GM21786 (cell line): ENCODE results near the gene KPNB1.

ENCODE experiments used
- ATAC-seq: cut with Tn5 transposase; IDR thresholded peaks from one replicate; pipeline ENCODE4 v1.9.1; 2021; ENCODE audit not compliant: unreplicated experiment

KPNB1 gene

DNA sequence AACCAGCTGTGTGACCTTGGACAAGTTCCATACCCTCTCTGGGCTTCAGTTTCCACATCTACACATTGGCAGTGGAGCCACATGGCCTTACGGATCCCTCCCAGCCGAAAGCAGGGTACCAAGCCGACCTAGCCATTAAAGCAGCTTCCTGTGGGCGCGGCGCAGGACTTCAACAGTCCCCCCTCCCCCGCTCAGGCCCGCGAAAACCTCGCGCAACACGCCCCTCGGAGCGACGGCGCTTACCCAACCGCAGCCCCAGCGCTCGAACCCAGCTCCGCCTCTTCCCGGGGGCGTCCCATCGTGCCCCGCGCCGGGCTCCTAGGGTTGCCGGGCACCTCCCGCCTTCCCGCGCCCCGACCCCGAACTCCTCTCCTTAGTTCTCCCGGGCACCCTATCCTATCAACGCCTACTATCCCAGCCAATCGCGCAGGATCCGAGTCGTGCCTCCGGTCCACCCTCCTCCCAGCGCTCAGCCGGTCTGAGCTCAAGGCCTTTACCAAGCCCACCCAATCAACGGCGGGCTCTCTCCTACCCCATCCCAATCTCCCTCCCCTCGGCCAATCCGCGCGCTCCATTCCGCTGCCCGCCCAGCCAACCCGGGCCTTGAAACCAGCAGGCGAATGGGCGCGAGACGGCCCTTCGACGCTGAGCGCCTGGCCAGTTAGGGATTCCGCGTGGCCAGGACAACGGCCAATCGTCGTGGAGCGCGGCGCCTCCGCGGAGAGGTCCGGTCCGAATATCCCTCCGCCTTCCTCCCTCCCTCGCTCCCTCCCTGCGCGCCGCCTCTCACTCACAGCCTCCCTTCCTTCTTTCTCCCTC is at the start of gene KPNB1:
KPNB1 (plus strand) TSS at position 767 of the 819 bp plus-strand sequence. CDS start 326 bp downstream, outside the sequence.
- ATAC-seq, result peak; percentile 80

DNA sequence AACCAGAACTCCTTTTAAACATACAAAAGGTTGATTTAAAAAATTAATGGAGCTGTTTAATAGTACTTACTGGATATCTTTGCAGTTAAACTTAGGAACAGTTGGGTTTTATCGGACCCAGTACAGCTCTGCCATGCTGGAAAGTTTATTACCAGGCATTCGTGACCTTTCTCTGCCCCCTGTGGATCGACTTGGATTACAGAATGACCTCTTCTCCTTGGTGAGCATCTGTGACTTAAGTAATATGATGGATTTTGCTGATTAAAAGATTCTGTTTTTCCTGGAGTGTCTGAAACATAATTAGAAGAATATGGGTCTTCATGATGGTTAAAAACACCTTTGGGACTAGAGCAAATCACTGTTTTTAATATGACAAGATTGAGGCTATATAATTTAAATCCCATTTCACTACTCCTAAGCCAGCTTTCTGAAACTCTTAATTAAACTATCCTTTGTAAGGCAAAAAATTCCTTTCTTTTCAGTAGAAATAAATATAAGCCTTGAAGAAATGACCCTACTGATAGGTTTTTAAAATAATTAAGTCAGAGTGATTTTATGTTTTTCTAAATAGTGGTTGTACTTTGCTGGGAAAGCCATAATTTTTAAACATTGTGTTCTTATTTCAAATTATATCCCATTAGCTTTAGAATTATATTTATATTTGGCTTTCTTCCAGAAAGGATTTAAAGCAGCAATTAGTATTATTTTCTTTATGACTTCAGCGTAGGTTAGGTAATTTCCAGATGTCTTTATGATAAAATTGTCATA is 45.7 kb upstream of the KPNB1 start:
- ATAC-seq, result no peak

- no peak for ATAC-seq
Observed at GRCh38 chr17:47604598-47604927, 45.2 kb upstream of the KPNB1 start.

DNA sequence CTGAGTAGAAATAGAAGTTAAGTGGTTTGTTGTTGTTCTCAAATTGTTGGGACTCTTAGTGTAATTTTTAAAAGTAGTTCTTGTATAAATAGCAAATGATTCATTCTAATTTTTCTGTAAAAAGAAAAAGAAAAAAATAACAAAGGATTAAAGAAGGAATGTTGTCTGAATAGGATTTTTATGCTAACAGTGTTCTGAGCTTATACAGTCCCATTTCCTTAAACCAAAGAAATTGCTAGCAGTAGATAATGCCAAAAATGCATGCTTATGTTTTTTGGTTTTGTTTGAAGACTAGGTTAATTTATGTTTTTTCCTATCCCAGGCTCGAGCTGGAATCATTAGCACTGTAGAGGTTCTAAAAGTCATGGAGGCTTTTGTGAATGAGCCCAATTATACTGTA is 44.7 kb upstream of the KPNB1 start:
- ATAC-seq, result no peak

GRCh38 chr17:47607481-47607880 is 42.2 kb upstream of the KPNB1 start:
- ATAC-seq, result no peak

GRCh38 chr17:47611372-47612350 is 38.1 kb upstream of the KPNB1 start:
- ATAC-seq, result no peak

- ATAC-seq, result no peak
Observed at GRCh38 chr17:47615766-47616424, 33.8 kb upstream of the KPNB1 start.

DNA sequence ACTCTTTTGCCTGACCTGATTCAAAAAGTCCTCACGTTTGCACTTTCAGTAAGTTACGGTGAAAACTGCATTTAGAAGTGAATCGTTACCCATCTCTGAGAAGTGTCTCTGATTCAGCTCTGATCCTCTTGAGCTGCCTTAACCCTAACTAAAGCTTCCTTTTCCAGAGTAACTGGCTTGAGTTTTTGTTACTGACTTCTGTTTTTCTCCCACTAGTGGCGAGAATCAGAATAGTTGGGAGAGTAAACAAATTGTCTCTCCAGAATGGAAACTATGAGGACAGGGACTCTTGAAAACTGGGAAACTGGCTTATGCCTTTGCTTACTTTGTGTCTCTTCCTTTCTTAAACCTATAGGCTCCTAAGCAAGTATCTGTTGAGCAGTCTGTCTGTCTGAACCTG is 31.3 kb upstream of the KPNB1 start:
- no peak for ATAC-seq

- no peak for ATAC-seq
Observed at GRCh38 chr17:47620503-47621245, 29.0 kb upstream of the KPNB1 start.

- no peak for ATAC-seq
Observed at GRCh38 chr17:47621293-47622179, 28.2 kb upstream of the KPNB1 start.

GRCh38 chr17:47622180-47622549 is 27.6 kb upstream of the KPNB1 start:
- ATAC-seq, result no peak

DNA sequence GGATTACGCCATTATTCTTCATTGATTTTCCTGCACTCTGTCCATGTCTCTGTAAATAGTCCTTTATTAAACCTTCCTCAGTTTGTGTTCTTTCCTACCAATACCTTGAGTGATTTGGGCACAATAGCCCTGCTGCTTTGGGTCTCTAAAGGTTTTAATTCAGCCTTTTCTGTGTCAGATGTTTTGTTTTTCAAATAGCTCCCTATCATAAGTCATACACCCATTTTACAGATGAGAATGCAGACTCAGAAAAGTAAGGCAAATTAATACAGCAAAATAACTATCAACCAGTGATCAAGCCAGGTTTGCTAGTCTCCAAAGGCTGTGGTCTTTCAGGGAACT is 25.0 kb upstream of the KPNB1 start:
- ATAC-seq, result no peak

- ATAC-seq, result no peak
Observed at GRCh38 chr17:47628014-47628566, 21.6 kb upstream of the KPNB1 start.

DNA sequence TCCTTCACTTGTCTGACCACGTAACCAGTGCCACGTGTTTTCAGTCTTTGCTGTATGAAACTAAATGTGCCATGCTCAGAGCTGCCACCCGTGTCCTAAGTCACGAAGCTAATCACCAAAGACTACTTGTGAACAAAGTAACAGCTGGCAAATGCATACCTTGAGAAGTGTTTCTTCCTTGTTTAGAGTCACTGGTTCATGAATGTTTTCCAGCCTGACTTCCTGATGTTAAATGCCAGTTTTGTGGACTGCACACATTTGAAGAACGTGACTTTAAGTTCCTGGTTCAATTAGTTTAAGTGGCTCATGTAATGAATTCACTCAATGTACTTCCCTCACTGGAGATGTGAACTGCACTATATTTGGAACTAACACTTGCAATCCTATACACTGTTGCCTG is 19.9 kb upstream of the KPNB1 start:
- ATAC-seq, result no peak

DNA sequence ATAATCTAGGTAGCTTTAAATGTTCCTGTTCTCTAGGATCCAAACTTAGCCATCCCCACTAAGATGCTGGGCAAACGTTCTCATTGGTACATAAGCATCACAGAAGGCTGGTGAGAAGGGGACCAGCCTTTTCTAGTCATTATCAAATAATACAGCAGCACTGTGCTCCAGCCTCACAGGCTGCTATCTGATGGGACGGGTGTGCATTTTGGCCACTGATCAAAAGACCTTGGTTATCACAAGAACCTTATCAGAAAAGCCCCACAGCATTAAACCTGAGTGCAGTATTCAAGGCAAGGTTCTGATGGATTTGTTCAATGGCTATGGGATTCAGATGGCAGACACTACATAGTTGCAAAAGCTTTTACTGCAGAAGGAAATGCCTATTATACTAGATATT is 19.1 kb upstream of the KPNB1 start:
- ATAC-seq, result no peak

DNA sequence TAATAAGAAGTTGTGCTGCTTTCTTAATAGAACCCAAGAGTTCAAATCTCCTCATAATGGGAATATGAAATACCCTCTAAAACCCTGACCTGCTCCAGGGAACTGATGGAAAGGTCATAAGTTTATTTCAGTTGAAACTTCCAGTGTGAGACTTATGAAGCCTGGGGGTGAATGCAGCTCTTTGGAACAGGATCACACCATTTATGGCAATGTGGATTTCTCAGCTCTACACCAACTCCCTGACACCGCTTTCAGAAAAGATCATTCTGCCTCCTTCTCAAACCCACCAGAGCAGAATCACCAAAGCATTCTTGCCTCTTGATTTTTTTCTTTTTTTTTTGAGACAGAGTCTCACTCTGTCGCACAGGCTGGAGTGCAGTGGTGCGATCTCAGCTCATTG is 16.7 kb upstream of the KPNB1 start:
- ATAC-seq, result no peak

- ATAC-seq, result no peak
Observed at GRCh38 chr17:47633996-47634395, 15.7 kb upstream of the KPNB1 start.

DNA sequence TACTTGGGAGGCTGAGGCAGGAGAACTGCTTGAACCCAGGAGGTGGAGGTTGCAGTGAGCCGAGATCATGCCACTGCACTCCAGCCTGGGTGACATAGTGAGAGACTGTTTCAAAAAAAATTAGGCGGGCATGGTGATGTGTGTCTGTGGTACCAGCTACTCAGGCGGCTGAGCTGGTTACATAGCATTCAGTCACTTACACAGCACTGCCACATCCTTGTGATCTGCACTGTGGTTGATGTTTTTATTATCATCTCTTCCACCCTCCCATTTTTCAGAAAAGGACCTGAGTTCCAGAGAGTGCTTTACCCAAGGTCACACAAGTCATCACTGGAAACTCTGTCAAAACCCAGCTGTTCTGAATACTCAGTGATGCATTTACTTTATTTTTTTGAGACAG is 14.8 kb upstream of the KPNB1 start:
- no peak for ATAC-seq

GRCh38 chr17:47635734-47636133 is 14.0 kb upstream of the KPNB1 start:
- ATAC-seq, result no peak
